Neural crest cell (in vitro differentiated cells): ENCODE data around the gene AHCY. TPM values are rescaled to one million over a fixed set of nuclear protein-coding genes. Genes with fewer than 3 reads are reported as not detected.
A peak's percentile ranks its signal among the peaks of the same experiment; 100 is the strongest.
"Not testable (repeated sequence)": the region's sequence is repeated elsewhere in the genome, so short reads cannot be mapped to it uniquely, and the experiment has no call there.

Source experiments
- DNase-seq: peaks from one replicate; pipeline ENCODE4 v3.0.0; 2021; ENCODE audit warnings: low read depth, mixed read lengths, low spot score
- H3K27ac Mint-ChIP-seq: one replicate; pipeline ENCODE4 v1.8.0; 2021; ENCODE audit warnings: mild to moderate bottlenecking, mixed read lengths; ENCODE audit not compliant: unreplicated experiment
- H3K27me3 Mint-ChIP-seq: 2 replicates; pipeline ENCODE4 v1.8.0; 2021; ENCODE audit warnings: low read depth, mild to moderate bottlenecking, mixed read lengths
- H3K36me3 Mint-ChIP-seq: 2 replicates; pipeline ENCODE4 v1.8.0; 2021; ENCODE audit warnings: low read depth, mild to moderate bottlenecking, mixed read lengths
- H3K4me1 Mint-ChIP-seq: 2 replicates; pipeline ENCODE4 v1.8.0; 2021; ENCODE audit warnings: mixed read lengths
- H3K4me3 Mint-ChIP-seq: one replicate; pipeline ENCODE4 v1.8.0; 2021; ENCODE audit warnings: mild to moderate bottlenecking, mixed read lengths
- H3K9me3 Mint-ChIP-seq: 2 replicates; pipeline ENCODE4 v1.8.0; 2021; ENCODE audit warnings: mixed read lengths
- CTCF ChIP-seq: fragments of 200-600 bp; sonication (generic); conservative IDR thresholded peaks from 2 replicates; pipeline ENCODE4 v1.5.0; 2021; ENCODE audit warnings: antibody characterized with exemption, mild to moderate bottlenecking
- total RNA-seq: library from RNA; stranded (reverse); gene quantifications from 2 replicates; pipeline ENCODE4 v1.2.1, GENCODE V29; 2021

Gene AHCY
- total RNA-seq, 1 donor from 2014 or later = 358 TPM

GRCh38 chr20:34334654-34335407 lies 31.7 kb upstream of the AHCY start:
- no peaks in the 10 kb centered on the region for H3K36me3 Mint-ChIP-seq
- peak; percentile 35 for DNase-seq
- no peaks in the 10 kb centered on the region for H3K9me3 Mint-ChIP-seq
- H3K4me1 Mint-ChIP-seq = peaks cover 40% of the 10 kb centered on the region
- peak overlapping the region; percentile 93 for H3K27ac Mint-ChIP-seq
- no peaks in the 10 kb centered on the region for H3K27me3 Mint-ChIP-seq
- H3K4me3 Mint-ChIP-seq = peak overlapping the region; percentile 37
- no peak for TF ChIP-seq CTCF

GRCh38 chr20:34333786-34334185 lies 30.6 kb upstream of the AHCY start:
- H3K27me3 Mint-ChIP-seq = no peaks in the 10 kb centered on the region
- peaks cover 40% of the 10 kb centered on the region for H3K4me1 Mint-ChIP-seq
- no peak overlapping the region for H3K4me3 Mint-ChIP-seq
- H3K36me3 Mint-ChIP-seq = no peaks in the 10 kb centered on the region
- no peak for DNase-seq
- peaks cover 2% of the 10 kb centered on the region for H3K9me3 Mint-ChIP-seq
- no peak for TF ChIP-seq CTCF
- no peak overlapping the region for H3K27ac Mint-ChIP-seq

- peaks cover 40% of the 10 kb centered on the region for H3K4me1 Mint-ChIP-seq
- H3K27ac Mint-ChIP-seq = peak overlapping the region; percentile 90
- H3K4me3 Mint-ChIP-seq = no peak overlapping the region
- H3K9me3 Mint-ChIP-seq = peaks cover 2% of the 10 kb centered on the region
- TF ChIP-seq CTCF = no peak
- no peaks in the 10 kb centered on the region for H3K27me3 Mint-ChIP-seq
- DNase-seq = no peak
- H3K36me3 Mint-ChIP-seq = no peaks in the 10 kb centered on the region
These were observed 29.2 kb upstream of the AHCY start for GRCh38 chr20:34332262-34332920.

- no peak for DNase-seq
- peaks cover 2% of the 10 kb centered on the region for H3K9me3 Mint-ChIP-seq
- H3K27me3 Mint-ChIP-seq = no peaks in the 10 kb centered on the region
- no peak for TF ChIP-seq CTCF
- H3K4me3 Mint-ChIP-seq = no peak overlapping the region
- H3K27ac Mint-ChIP-seq = peak overlapping the region; percentile 90
- H3K4me1 Mint-ChIP-seq = peaks cover 40% of the 10 kb centered on the region
- no peaks in the 10 kb centered on the region for H3K36me3 Mint-ChIP-seq
These were observed 28.7 kb upstream of the AHCY start for GRCh38 chr20:34331838-34332237.

GRCh38 chr20:34330861-34331544 lies 27.8 kb upstream of the AHCY start:
- not testable (repeated sequence) for H3K9me3 Mint-ChIP-seq, H3K4me3 Mint-ChIP-seq
- peaks cover 36% of the 10 kb centered on the region for H3K4me1 Mint-ChIP-seq

More at GRCh38 chr20:34330861-34331544, 27.8 kb upstream of the AHCY start:
- not testable (repeated sequence) for H3K36me3 Mint-ChIP-seq, DNase-seq, H3K27me3 Mint-ChIP-seq, H3K27ac Mint-ChIP-seq
